GM19023 (cell line): Measurements from ENCODE around the gene RWDD1.
A peak's percentile ranks its signal among the peaks of the same experiment; 100 is the strongest.

Source experiments
- ATAC-seq: cut with Tn5 transposase; IDR thresholded peaks from one replicate; pipeline ENCODE4 v1.9.1; 2021; ENCODE audit warnings: mild to moderate bottlenecking, moderate library complexity; ENCODE audit not compliant: unreplicated experiment

RWDD1 gene

DNA sequence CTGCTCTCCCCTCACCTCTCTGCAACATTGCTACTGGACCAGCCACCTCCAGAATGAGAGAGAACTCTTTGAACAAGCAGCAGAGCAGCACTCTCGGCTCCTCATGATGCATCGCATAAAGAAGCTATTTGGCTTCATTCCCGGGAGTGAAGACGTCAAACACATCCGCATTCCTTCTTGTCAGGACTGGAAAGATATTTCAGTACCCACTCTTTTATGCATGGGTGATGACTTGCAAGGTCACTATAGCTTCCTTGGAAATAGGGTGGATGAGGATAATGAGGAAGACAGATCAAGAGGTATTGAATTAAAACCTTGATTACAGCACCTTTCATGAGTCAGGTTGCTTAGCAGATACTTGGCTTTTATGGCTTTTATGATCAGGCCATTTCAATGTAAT lies 13.4 kb upstream of the RWDD1 start:
- no peak for ATAC-seq

- ATAC-seq, result no peak
Measured at GRCh38 chr6:116560130-116560529, 11.2 kb upstream of the RWDD1 start.

- ATAC-seq, result no peak
Measured at GRCh38 chr6:116561377-116562018, 9.8 kb upstream of the RWDD1 start.

GRCh38 chr6:116562019-116562403 lies 9.3 kb upstream of the RWDD1 start:
- no peak for ATAC-seq

DNA sequence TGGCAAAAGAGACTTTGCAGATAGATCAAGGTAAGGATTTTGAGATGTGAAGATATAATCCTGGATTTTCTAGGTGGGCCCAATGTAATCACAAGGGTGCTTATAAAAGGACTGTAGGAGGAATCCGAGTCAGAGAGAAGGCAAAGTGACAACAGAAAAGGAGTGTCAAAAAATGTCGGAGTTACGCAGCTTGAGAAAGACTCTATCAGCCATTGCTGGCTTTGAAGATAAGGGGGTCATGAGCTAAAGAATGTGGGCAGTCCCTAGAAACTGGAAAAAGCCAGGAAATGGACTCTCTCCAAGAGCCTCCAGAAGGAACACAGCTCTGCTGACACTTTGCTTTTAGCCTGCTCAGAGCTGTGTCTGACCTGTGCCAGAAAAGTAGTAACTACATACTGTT lies 8.7 kb upstream of the RWDD1 start:
- ATAC-seq, result no peak

DNA sequence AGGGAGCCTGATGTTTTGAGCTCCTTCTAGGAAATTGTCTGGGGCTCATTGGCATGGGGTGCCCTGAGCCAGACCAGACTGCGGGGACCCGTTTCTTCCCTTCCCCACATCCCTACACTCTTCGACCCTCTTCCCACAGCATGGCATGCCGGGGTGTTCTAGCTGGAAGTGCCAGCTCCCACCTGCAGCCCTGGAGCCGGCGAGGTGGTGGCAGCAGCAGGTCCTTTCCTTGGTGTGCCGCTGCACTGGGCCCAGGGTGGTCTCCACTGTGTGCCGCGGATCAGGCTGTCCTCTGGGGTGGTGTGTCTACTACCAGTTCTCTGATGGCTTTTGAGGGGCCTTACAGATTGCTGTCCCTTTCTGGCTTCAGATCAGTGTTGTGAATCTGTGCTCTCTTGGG lies 7.5 kb upstream of the RWDD1 start:
- ATAC-seq, result no peak

- no peak for ATAC-seq
Measured at GRCh38 chr6:116564311-116564710, 7.0 kb upstream of the RWDD1 start.

DNA sequence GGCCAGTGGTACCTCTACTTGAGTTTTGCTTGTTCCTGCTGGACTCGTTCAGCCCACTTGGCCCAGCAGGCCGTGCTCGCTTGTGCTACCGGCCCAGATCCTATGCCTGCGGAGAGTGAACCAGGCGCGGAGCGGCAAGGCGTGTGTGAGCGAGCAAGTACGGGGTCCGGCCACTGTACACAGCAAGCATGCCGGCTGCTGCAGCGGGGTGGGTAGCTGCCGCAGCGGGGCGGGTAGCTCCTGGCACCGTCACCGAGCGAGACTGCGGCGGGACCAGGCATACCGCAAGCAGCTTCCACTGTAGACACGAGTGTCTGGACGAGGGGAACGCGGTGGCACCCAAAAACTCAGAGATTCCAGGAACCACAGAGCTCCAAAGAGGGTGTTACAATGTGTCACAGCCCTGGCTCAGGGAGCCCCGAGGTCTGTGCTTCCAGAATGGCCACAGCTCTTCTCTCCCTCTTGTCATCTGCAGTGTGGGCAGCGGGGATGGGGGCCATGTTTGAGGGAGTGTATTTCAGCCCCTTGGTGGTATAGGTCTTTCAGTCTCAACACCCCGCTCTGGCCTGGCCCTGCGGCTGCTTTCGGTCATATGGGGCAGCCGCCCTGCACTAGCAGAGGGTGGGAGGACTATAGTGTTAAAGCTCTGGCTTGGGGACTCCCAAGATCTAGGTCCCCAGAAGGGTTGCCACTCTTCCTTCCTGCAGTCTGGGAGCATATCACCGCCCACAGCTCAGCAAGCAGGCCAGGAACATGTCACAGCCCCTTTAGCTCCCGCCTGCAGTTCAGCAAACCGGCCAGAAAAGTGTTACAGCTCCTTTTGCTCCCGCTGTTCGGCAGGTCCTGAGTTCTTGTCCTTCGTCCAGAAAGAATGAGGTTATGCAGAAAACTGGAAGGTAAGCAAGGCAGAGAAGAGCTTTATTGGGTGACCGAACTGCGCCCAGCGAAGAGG lies 6.1 kb upstream of the RWDD1 start:
- ATAC-seq, result peak; percentile 44

- no peak for ATAC-seq
Measured at GRCh38 chr6:116568111-116568510, 3.2 kb upstream of the RWDD1 start.

GRCh38 chr6:116568821-116569755 lies 2.2 kb upstream of the RWDD1 start:
- ATAC-seq, result no peak

- no peak for ATAC-seq
Measured at GRCh38 chr6:116571683-116572000, 338 bp downstream of the RWDD1 start.

- ATAC-seq, result no peak
Measured at GRCh38 chr6:116572162-116572561, 858 bp downstream of the RWDD1 start.

DNA sequence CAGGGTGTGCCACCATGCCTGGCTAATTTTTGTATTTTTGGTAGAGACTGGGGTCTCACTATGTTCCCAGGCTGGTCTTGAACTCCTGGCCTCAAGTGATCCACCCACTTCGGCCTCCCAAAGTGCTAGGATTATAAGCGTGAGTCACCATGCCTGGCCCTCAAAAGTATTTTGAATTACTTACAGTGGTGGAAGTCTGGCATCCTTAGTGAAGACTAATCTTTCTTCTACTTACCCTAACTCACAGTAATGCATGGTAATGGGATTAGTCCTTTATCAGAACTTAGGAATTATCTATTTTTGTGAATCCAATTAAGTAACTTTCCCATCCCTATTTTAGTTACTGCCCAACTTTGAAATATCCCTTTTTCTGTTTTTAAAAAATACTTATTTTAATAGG lies 3.9 kb downstream of the RWDD1 start:
- no peak for ATAC-seq

GRCh38 chr6:116577486-116577885 lies 6.2 kb downstream of the RWDD1 start:
- no peak for ATAC-seq

GRCh38 chr6:116578335-116578734 lies 7.0 kb downstream of the RWDD1 start:
- ATAC-seq, result no peak

GRCh38 chr6:116579143-116579542 lies 7.8 kb downstream of the RWDD1 start:
- ATAC-seq, result no peak

GRCh38 chr6:116580198-116580597 lies 8.9 kb downstream of the RWDD1 start:
- no peak for ATAC-seq

DNA sequence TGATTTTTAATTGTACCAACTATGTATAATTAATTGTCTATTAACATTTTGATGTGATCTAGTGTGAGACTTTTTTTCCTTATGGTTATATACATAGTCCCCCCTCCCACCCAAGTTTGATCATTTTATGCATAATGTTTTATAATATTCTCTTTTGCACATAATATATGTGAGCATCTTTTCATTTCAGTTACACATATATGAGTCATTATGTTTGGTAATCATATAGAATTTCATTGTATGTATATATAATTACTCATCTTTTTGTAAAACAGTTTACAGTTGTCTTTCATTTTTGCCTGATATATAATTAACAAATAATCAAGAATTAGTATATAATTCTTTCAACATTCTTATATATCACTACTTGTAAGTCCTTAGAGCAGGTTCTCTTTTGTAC lies 15.0 kb downstream of the RWDD1 start:
- ATAC-seq, result no peak

- ATAC-seq, result no peak
Measured at GRCh38 chr6:116586738-116587137, 15.4 kb downstream of the RWDD1 start.

- no peak for ATAC-seq
Measured at GRCh38 chr6:116595247-116595646, 23.9 kb downstream of the RWDD1 start.

DNA sequence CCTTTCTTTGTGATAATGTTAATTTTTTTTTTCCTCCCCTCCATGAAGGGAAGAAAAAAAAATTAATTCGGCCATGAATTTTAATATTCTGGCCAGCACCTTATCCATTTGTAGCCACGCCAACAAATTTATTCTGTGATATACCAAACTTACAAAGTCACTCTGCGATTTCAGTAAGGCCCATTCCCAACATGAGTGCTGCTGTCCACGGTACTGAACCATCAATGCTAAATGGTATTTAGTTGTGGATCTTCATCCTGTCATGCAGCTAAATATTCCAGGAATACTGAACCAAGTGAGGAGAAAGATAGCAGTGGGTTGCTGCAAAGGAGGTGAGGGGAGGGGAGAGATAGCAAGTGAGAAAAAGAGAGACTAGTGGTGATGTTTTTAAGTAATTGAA lies 25.5 kb downstream of the RWDD1 start:
- no peak for ATAC-seq
